Measurements from ENCODE around the gene MYRFL. TPM values are rescaled to one million over a fixed set of nuclear protein-coding genes. Genes with fewer than 3 reads are reported as not detected.
A peak's percentile ranks its signal among the peaks of the same experiment; 100 is the strongest.

The MYRFL gene
- 0.06 TPM for polyA plus RNA-seq (2013, experiment 1 of 2)
- polyA plus RNA-seq (2013, experiment 2 of 2): 0.03 TPM

DNA sequence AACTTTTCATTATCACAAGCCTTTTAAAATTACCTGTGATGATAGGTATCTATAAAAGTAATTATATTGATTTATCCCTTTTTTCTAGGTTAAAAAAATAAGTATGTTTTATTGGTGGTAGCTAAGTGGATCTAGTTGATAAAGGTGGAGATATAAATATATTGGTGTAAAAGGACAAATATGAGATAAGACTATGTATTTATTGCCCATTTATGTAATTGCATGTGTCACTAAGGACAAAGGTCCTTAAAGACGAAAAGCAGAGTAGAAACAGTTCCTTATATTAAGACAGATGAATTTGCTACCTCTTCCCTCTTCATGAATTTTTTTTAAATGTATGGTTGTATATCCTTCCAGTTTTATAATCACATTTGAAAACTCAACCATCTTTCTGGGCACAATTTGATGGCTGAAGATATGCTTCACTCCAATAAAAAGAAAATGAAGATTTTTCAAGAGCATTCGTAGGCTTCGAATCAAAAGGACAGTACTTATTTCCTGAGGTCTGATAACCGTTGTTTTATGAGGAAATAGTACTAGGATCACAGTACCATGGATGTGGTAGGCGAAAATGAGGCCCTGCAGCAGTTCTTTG, at the start of gene MYRFL:
Gene MYRFL, plus strand, starts transcription at position 262 of the 595 bp plus-strand sequence. Its CDS starts 291 bp downstream, at position 553.
- Histone ChIP-seq H2BK12ac (ENCODE audit: low read length) (no peak within 1 kb of the TSS), H3K4me2 (ENCODE audit: insufficient read depth, low read length, poor library complexity, severe bottlenecking) (no peak within 1 kb of the TSS), H2BK120ac (ENCODE audit: low read depth, low read length) (no peak within 1 kb of the TSS), H4K8ac (ENCODE audit: low read depth, low read length) (no peak within 1 kb of the TSS), H3K27me3 (ENCODE audit: control insufficient read depth in 3 of 3, insufficient read depth in 3 of 3, low read depth in 1 of 3, low read length in 3 of 3) (no peaks in the 10 kb centered on the region), H3K4me3 (ENCODE audit: low read length in 2 of 2) (no peak within 1 kb of the TSS), H3K14ac (ENCODE audit: low read length) (no peak within 1 kb of the TSS), H3K27ac (replicated peaks; ENCODE audit: low read length) (no peak within 1 kb of the TSS), H2BK15ac (ENCODE audit: low read length) (no peak within 1 kb of the TSS), H3K9me3 (replicated peaks in 1 of 2; ENCODE audit: control insufficient read depth in 2 of 2, insufficient read depth in 1 of 2, low read depth in 1 of 2, low read length in 2 of 2) (no peaks in the 10 kb centered on the region), H4K91ac (ENCODE audit: low read depth, low read length, poor library complexity) (no peak within 1 kb of the TSS), H2AK5ac (ENCODE audit: low read depth, low read length) (no peak within 1 kb of the TSS), H3K23ac (ENCODE audit: low read depth, low read length, poor library complexity) (no peak within 1 kb of the TSS), H2BK5ac (ENCODE audit: low read length) (no peak within 1 kb of the TSS), H3K4ac (ENCODE audit: low read length) (no peak within 1 kb of the TSS), H3K18ac (ENCODE audit: low read length) (no peak within 1 kb of the TSS), H3K36me3 (replicated peaks in 1 of 2; ENCODE audit: control insufficient read depth in 2 of 2, insufficient read depth in 2 of 2, low read length in 2 of 2) (no peaks in the 10 kb centered on the region), H3K9ac (ENCODE audit: low read depth, low read length, poor library complexity) (no peak within 1 kb of the TSS), H3K4me1 (ENCODE audit: control insufficient read depth in 2 of 2, insufficient read depth in 1 of 2, low read depth in 1 of 2, low read length in 2 of 2) (no peaks in the 10 kb centered on the region), H3K79me1 (ENCODE audit: low read depth, low read length) (no peaks in the 10 kb centered on the region), H2AFZ (ENCODE audit: low read length) (no peak within 1 kb of the TSS)
- no CpG with 5 or more reads among the region's 5 CpGs for WGBS, 2 donors (ENCODE audit: extremely low coverage in 2 of 2, insufficient read length in 2 of 2, insufficient replicate concordance in 1 of 2)
- DNase-seq (ENCODE audit: low spot score): no peak

DNA sequence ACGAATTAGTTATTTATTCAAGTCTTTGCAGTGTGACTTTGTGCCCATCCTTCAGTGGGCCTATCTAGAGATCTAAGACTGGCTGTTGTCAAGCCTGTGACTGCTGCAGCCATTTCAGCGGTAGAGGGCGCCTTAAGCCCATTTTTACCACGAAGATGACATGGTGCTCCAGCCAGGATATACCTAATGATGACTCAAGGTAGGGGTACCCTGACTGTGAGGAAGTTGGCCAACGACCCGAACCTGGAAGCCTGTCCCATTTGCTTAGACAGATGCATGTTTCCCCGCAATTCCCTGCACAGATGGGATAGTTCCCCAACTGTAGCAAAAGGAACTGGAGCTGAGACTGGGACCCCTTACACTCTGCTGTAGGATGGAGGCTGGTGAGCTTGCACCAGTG, 45.1 kb upstream of the MYRFL start:
- Histone ChIP-seq H2BK12ac (ENCODE audit: low read length) (no peak overlapping the region), H3K9me3 (replicated peaks in 1 of 2; ENCODE audit: control insufficient read depth in 2 of 2, insufficient read depth in 1 of 2, low read depth in 1 of 2, low read length in 2 of 2) (peaks cover 0 to 2% of the 10 kb centered on the region in 2 donors), H3K27ac (replicated peaks; ENCODE audit: low read length) (no peak overlapping the region), H2BK120ac (ENCODE audit: low read depth, low read length) (no peak overlapping the region), H2AFZ (ENCODE audit: low read length) (no peak overlapping the region), H2BK15ac (ENCODE audit: low read length) (no peak overlapping the region), H2BK5ac (ENCODE audit: low read length) (no peak overlapping the region), H3K4me2 (ENCODE audit: insufficient read depth, low read length, poor library complexity, severe bottlenecking) (no peak overlapping the region), H2AK5ac (ENCODE audit: low read depth, low read length) (no peak overlapping the region), H3K79me1 (ENCODE audit: low read depth, low read length) (no peaks in the 10 kb centered on the region), H3K18ac (ENCODE audit: low read length) (no peak overlapping the region), H4K8ac (ENCODE audit: low read depth, low read length) (peak overlapping the region; percentile 73), H4K91ac (ENCODE audit: low read depth, low read length, poor library complexity) (no peak overlapping the region), H3K4me3 (ENCODE audit: low read length in 2 of 2) (no peak overlapping the region), H3K4me1 (ENCODE audit: control insufficient read depth in 2 of 2, insufficient read depth in 1 of 2, low read depth in 1 of 2, low read length in 2 of 2) (no peaks in the 10 kb centered on the region), H3K36me3 (replicated peaks in 1 of 2; ENCODE audit: control insufficient read depth in 2 of 2, insufficient read depth in 2 of 2, low read length in 2 of 2) (no peaks in the 10 kb centered on the region), H3K27me3 (ENCODE audit: control insufficient read depth in 3 of 3, insufficient read depth in 3 of 3, low read depth in 1 of 3, low read length in 3 of 3) (no peaks in the 10 kb centered on the region), H3K14ac (ENCODE audit: low read length) (no peak overlapping the region), H3K9ac (ENCODE audit: low read depth, low read length, poor library complexity) (no peak overlapping the region), H3K4ac (ENCODE audit: low read length) (no peak overlapping the region), H3K23ac (ENCODE audit: low read depth, low read length, poor library complexity) (no peak overlapping the region)
- peak; percentile 12 for DNase-seq (ENCODE audit: low spot score)
- no CpG with 5 or more reads among the region's 7 CpGs for WGBS, 2 donors (ENCODE audit: extremely low coverage in 2 of 2, insufficient read length in 2 of 2, insufficient replicate concordance in 1 of 2)

DNA sequence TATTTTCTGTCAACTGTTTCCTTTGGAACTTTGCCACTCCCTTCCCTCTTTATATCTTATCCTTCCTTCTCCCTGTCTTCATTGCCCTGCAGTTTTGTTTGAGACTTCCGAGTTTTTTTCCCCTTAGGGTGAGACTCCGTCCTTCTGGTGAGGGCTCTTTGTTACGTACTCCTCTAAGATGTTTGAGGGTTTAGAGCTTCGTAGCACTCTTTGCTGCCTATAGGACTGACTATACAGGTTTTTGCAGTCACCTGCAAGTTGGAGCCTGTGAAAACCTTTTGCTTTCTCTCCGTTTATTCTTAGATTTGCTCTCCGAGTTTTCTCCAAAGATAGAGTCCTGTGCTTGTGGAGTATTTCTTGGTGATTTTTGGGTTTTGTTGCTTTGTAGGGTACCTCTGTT, 41.7 kb upstream of the MYRFL start:
- Histone ChIP-seq H3K27ac (replicated peaks; ENCODE audit: low read length) (no peak overlapping the region), H3K4me3 (ENCODE audit: low read length in 2 of 2) (no peak overlapping the region), H3K79me1 (ENCODE audit: low read depth, low read length) (no peaks in the 10 kb centered on the region), H3K9ac (ENCODE audit: low read depth, low read length, poor library complexity) (no peak overlapping the region), H2BK120ac (ENCODE audit: low read depth, low read length) (no peak overlapping the region), H3K36me3 (replicated peaks in 1 of 2; ENCODE audit: control insufficient read depth in 2 of 2, insufficient read depth in 2 of 2, low read length in 2 of 2) (no peaks in the 10 kb centered on the region), H2AK5ac (ENCODE audit: low read depth, low read length) (no peak overlapping the region), H4K91ac (ENCODE audit: low read depth, low read length, poor library complexity) (no peak overlapping the region), H3K23ac (ENCODE audit: low read depth, low read length, poor library complexity) (no peak overlapping the region), H2BK5ac (ENCODE audit: low read length) (no peak overlapping the region), H3K9me3 (replicated peaks in 1 of 2; ENCODE audit: control insufficient read depth in 2 of 2, insufficient read depth in 1 of 2, low read depth in 1 of 2, low read length in 2 of 2) (peaks cover 0 to 2% of the 10 kb centered on the region in 2 donors), H2BK12ac (ENCODE audit: low read length) (no peak overlapping the region), H3K14ac (ENCODE audit: low read length) (no peak overlapping the region), H4K8ac (ENCODE audit: low read depth, low read length) (no peak overlapping the region), H3K4me1 (ENCODE audit: control insufficient read depth in 2 of 2, insufficient read depth in 1 of 2, low read depth in 1 of 2, low read length in 2 of 2) (no peaks in the 10 kb centered on the region), H2BK15ac (ENCODE audit: low read length) (no peak overlapping the region), H3K4me2 (ENCODE audit: insufficient read depth, low read length, poor library complexity, severe bottlenecking) (no peak overlapping the region), H2AFZ (ENCODE audit: low read length) (no peak overlapping the region), H3K4ac (ENCODE audit: low read length) (no peak overlapping the region), H3K27me3 (ENCODE audit: control insufficient read depth in 3 of 3, insufficient read depth in 3 of 3, low read depth in 1 of 3, low read length in 3 of 3) (no peaks in the 10 kb centered on the region), H3K18ac (ENCODE audit: low read length) (no peak overlapping the region)
- DNase-seq (ENCODE audit: low spot score): no peak
- WGBS, 2 donors (ENCODE audit: extremely low coverage in 2 of 2, insufficient read length in 2 of 2, insufficient replicate concordance in 1 of 2): no CpG with 5 or more reads among the region's 6 CpGs

DNA sequence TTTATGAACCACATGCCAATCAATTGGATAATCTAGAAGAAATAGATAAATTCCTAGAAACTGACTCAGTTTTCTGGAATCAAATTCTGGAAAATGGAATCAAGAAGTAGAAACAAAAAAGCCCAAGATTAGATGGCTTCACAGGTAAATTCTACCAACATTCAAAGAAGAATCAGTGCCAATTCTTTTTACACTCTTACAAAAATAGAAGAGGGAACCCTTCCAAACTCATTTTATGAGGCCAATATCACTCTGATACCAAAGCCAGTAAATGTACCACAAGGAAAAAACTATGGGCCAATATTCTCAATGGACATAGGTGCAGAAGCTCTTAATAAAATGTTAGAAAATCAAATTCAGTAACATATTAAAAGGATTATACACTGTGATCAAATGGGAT, 35.7 kb upstream of the MYRFL start:
- Histone ChIP-seq H2BK5ac (ENCODE audit: low read length) (no peak overlapping the region), H2AK5ac (ENCODE audit: low read depth, low read length) (no peak overlapping the region), H3K14ac (ENCODE audit: low read length) (no peak overlapping the region), H3K36me3 (replicated peaks in 1 of 2; ENCODE audit: control insufficient read depth in 2 of 2, insufficient read depth in 2 of 2, low read length in 2 of 2) (peaks cover 0 to 1% of the 10 kb centered on the region in 2 donors), H3K4ac (ENCODE audit: low read length) (no peak overlapping the region), H3K79me1 (ENCODE audit: low read depth, low read length) (no peaks in the 10 kb centered on the region), H2AFZ (ENCODE audit: low read length) (no peak overlapping the region), H3K27ac (replicated peaks; ENCODE audit: low read length) (no peak overlapping the region), H3K9ac (ENCODE audit: low read depth, low read length, poor library complexity) (no peak overlapping the region), H2BK12ac (ENCODE audit: low read length) (no peak overlapping the region), H2BK120ac (ENCODE audit: low read depth, low read length) (no peak overlapping the region), H3K18ac (ENCODE audit: low read length) (no peak overlapping the region), H3K4me1 (ENCODE audit: control insufficient read depth in 2 of 2, insufficient read depth in 1 of 2, low read depth in 1 of 2, low read length in 2 of 2) (no peaks in the 10 kb centered on the region), H3K27me3 (ENCODE audit: control insufficient read depth in 3 of 3, insufficient read depth in 3 of 3, low read depth in 1 of 3, low read length in 3 of 3) (no peaks in the 10 kb centered on the region), H4K8ac (ENCODE audit: low read depth, low read length) (no peak overlapping the region), H3K9me3 (replicated peaks in 1 of 2; ENCODE audit: control insufficient read depth in 2 of 2, insufficient read depth in 1 of 2, low read depth in 1 of 2, low read length in 2 of 2) (peaks cover 5 to 7% of the 10 kb centered on the region in 2 donors), H2BK15ac (ENCODE audit: low read length) (no peak overlapping the region), H3K4me3 (ENCODE audit: low read length in 2 of 2) (no peak overlapping the region), H3K23ac (ENCODE audit: low read depth, low read length, poor library complexity) (no peak overlapping the region), H3K4me2 (ENCODE audit: insufficient read depth, low read length, poor library complexity, severe bottlenecking) (no peak overlapping the region), H4K91ac (ENCODE audit: low read depth, low read length, poor library complexity) (no peak overlapping the region)
- no peak for DNase-seq (ENCODE audit: low spot score)
